Endothelial cell of umbilical vein (primary cell): Measurements from ENCODE around the gene HMGCS2.

ENCODE experiments used
- FOS ChIP-seq: IDR thresholded peaks from 2 replicates; pipeline ENCODE4 v1.6.1; 2011; ENCODE audit warnings: mild to moderate bottlenecking, low read length, moderate library complexity, borderline replicate concordance; ENCODE audit not compliant: insufficient read depth
- JUN ChIP-seq: IDR thresholded peaks from 2 replicates; pipeline ENCODE4 v1.6.1; 2011; ENCODE audit warnings: borderline replicate concordance, low read depth; ENCODE audit not compliant: insufficient read length, insufficient read depth
- MYC ChIP-seq: IDR thresholded peaks from one replicate; pipeline ENCODE4 v1.6.1; 2011; ENCODE audit warnings: mild to moderate bottlenecking, low read depth, low read length
- POLR2A ChIP-seq: IDR thresholded peaks from 2 replicates; pipeline ENCODE4 v1.6.1; 2012; ENCODE audit warnings: low read depth, mild to moderate bottlenecking, control low read depth, low read length
- POLR2AphosphoS5 ChIP-seq: IDR thresholded peaks from 2 replicates; pipeline ENCODE4 v1.6.1; 2012; ENCODE audit warnings: low read depth, mild to moderate bottlenecking, control low read depth, low read length, moderate library complexity; ENCODE audit not compliant: insufficient read depth
- TF ChIP-seq, protein P1 (sequence below), 2 donors: IDR thresholded peaks; 1 replicate in 1 of 2; 2 replicates in 1 of 2; pipeline ENCODE4 v1.5.1; 2011; ENCODE audit warnings: low read length in 2 of 2, mild to moderate bottlenecking in 2 of 2, moderate library complexity in 2 of 2, control low read depth in 1 of 2, inconsistent platforms in 1 of 2, low read depth in 1 of 2; ENCODE audit not compliant: insufficient read depth in 1 of 2; ENCODE audit errors: extremely low read depth in 1 of 2

DNA sequence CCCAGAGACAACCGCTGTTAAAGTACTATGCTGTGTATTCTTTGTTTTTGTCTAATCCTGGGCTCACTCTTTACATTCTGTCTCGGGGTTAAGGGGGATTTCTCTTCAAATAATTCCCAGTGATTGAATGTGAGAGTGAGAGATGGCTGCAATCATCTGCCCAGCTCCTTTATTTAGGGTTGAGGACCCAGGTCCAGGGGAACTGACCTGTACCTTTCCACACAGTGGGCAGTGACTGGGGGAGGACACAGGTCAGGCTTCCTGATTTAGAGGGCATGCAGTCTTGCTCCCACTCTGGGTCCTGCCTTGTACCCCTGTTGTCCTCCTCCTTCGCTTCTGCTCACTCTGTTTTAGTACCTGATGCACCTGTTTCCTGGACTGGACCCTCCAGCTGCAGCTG is 35.0 kb downstream of the HMGCS2 start:
- TF ChIP-seq POLR2AphosphoS5 (no peak), POLR2A (no peak), MYC (no peak), JUN (no peak), FOS (no peak)
- TF ChIP-seq, protein P1, sequence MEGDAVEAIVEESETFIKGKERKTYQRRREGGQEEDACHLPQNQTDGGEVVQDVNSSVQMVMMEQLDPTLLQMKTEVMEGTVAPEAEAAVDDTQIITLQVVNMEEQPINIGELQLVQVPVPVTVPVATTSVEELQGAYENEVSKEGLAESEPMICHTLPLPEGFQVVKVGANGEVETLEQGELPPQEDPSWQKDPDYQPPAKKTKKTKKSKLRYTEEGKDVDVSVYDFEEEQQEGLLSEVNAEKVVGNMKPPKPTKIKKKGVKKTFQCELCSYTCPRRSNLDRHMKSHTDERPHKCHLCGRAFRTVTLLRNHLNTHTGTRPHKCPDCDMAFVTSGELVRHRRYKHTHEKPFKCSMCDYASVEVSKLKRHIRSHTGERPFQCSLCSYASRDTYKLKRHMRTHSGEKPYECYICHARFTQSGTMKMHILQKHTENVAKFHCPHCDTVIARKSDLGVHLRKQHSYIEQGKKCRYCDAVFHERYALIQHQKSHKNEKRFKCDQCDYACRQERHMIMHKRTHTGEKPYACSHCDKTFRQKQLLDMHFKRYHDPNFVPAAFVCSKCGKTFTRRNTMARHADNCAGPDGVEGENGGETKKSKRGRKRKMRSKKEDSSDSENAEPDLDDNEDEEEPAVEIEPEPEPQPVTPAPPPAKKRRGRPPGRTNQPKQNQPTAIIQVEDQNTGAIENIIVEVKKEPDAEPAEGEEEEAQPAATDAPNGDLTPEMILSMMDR (IDR thresholded peaks at IDR 0.05; ENCODE audit: extremely low read depth in 1 of 2, insufficient read depth in 1 of 2, low read depth in 1 of 2, low read length in 2 of 2) = no peak
